HG03469 (cell line): ENCODE results near the gene DPY19L2.
"Not testable (repeated sequence)": the region's sequence is repeated elsewhere in the genome, so short reads cannot be mapped to it uniquely, and the experiment has no call there.

Experiments
- ATAC-seq: cut with Tn5 transposase; IDR thresholded peaks from one replicate; pipeline ENCODE4 v1.9.1; 2021; ENCODE audit warnings: mild to moderate bottlenecking, moderate library complexity, moderate number of reproducible peaks; ENCODE audit not compliant: unreplicated experiment

The DPY19L2 gene

GRCh38 chr12:63545298-63545916, 122.9 kb downstream of the DPY19L2 start:
- not testable (repeated sequence) for ATAC-seq

DNA sequence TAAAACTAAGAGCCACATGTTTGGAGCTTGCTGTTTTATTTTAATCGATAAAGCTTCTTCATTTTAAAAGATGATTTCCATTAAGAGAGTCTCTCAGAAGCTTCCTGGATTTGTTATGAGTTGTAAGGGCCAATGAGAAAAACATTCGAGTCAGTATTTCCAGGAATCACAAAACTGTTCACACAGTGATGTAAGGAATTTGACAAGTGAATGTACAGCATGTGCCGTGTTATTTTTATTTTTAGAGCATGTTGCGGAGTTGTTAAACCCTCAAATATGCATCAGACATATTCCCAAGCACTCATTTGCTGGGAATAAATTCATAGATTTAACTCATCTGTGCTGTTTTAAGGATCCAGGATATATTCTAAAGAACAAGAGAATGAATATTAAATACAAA, 129.6 kb downstream of the DPY19L2 start:
- ATAC-seq: not testable (repeated sequence)

DNA sequence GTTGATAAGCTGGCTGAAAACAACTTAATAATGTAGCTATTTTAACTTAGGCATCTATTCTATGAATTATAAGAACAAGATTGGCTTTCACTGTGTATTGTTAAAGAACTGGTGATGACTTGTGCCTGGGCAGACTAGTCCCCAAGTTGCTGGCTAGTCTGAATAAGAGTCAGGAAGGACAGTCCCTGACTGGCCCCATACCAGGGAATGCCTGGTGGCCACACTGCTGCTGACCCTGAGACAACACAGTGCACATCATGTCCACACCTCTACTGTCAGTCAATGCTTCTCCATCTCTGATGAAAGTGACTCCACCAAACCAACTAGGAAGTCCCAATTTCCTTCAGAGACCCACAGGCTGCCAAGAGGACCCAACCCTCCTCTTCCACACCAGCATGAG, 130.5 kb downstream of the DPY19L2 start:
- ATAC-seq: not testable (repeated sequence)

DNA sequence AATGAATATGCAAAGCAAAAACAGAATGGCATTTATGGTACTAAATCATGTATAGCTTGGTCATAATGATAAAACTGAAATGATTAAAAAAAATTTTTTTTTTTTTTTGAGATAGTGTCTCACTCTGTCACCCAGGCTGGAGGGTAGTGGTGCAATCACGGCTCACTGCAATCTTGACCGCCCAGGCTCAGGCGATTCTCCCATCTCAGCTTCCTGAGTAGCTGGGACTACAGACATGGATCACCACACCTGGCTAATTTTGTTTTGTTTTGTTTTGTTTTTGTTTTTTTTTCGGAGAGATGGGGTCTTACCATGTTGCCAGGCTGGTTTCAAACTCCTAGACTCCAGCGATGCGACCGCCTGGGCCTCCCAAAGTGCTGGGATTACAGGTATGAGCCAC, 138.7 kb downstream of the DPY19L2 start:
- ATAC-seq: not testable (repeated sequence)

- no peak for ATAC-seq
Measured at GRCh38 chr12:63525831-63526230, 142.5 kb downstream of the DPY19L2 start.

GRCh38 chr12:63521706-63522105, 146.6 kb downstream of the DPY19L2 start:
- no peak for ATAC-seq
